Erythroblast (primary cell): Measurements from ENCODE around the gene EID2.

Experiments used
- GATA1 ChIP-seq: IDR thresholded peaks from 2 replicates; pipeline ENCODE4 v1.6.1; 2011; ENCODE audit warnings: low read depth, mild to moderate bottlenecking, control low read depth, low read length, moderate library complexity
- POLR2A ChIP-seq: IDR thresholded peaks from 2 replicates; pipeline ENCODE4 v1.6.1; 2011; ENCODE audit warnings: mild to moderate bottlenecking, low read length

- TF ChIP-seq POLR2A (no peak), GATA1 (no peak)
Measured at GRCh38 chr19:39517432-39517831, 22.5 kb downstream of the EID2 start.
